ENCODE data around the gene SFMBT2.

DNA sequence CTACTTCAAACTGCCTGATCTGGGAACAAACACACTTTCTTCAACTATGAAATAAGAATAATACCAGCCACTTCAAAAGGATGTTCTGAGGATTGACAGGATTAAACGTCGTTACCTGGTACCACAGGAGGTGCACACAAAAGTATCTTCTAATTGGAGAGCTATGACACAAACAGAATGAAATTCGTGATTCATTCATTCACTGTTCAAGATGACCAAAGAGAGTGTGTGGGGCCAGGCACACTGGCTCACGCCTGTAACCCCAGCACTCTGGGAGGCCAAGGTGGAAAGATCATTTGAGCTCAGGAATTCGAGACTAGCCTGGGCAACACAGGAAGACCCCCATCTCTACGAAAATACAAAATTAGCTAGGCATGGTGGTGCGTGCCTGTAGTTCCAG lies 50.9 kb downstream of the SFMBT2 start:
- TF ChIP-seq, protein P1, sequence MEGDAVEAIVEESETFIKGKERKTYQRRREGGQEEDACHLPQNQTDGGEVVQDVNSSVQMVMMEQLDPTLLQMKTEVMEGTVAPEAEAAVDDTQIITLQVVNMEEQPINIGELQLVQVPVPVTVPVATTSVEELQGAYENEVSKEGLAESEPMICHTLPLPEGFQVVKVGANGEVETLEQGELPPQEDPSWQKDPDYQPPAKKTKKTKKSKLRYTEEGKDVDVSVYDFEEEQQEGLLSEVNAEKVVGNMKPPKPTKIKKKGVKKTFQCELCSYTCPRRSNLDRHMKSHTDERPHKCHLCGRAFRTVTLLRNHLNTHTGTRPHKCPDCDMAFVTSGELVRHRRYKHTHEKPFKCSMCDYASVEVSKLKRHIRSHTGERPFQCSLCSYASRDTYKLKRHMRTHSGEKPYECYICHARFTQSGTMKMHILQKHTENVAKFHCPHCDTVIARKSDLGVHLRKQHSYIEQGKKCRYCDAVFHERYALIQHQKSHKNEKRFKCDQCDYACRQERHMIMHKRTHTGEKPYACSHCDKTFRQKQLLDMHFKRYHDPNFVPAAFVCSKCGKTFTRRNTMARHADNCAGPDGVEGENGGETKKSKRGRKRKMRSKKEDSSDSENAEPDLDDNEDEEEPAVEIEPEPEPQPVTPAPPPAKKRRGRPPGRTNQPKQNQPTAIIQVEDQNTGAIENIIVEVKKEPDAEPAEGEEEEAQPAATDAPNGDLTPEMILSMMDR (IDR thresholded peaks at IDR 0.05) = no peak
- TF ChIP-seq, protein P2, sequence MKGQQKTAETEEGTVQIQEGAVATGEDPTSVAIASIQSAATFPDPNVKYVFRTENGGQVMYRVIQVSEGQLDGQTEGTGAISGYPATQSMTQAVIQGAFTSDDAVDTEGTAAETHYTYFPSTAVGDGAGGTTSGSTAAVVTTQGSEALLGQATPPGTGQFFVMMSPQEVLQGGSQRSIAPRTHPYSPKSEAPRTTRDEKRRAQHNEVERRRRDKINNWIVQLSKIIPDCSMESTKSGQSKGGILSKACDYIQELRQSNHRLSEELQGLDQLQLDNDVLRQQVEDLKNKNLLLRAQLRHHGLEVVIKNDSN (CRISPR knock-in tag; IDR thresholded peaks at IDR 0.05) = no peak
- TF ChIP-seq GABPB1 (CRISPR knock-in tag; IDR thresholded peaks at IDR 0.05) (no peak), NFYB (CRISPR knock-in tag; conservative IDR thresholded peaks at IDR 0.05; ENCODE audit: low read depth) (no peak), NR3C1 (CRISPR knock-in tag; conservative IDR thresholded peaks at IDR 0.05; ENCODE audit: low read depth) (no peak), NFE2L1 (CRISPR knock-in tag; IDR thresholded peaks at IDR 0.05) (no peak), ZNF219 (CRISPR knock-in tag; IDR thresholded peaks at IDR 0.05; ENCODE audit: borderline replicate concordance) (no peak), CBFB (CRISPR knock-in tag; IDR thresholded peaks at IDR 0.05; ENCODE audit: low read depth) (no peak), ZNF317 (CRISPR knock-in tag; IDR thresholded peaks at IDR 0.05; ENCODE audit: borderline replicate concordance, low read depth) (no peak)
- TF ChIP-seq, protein P3, sequence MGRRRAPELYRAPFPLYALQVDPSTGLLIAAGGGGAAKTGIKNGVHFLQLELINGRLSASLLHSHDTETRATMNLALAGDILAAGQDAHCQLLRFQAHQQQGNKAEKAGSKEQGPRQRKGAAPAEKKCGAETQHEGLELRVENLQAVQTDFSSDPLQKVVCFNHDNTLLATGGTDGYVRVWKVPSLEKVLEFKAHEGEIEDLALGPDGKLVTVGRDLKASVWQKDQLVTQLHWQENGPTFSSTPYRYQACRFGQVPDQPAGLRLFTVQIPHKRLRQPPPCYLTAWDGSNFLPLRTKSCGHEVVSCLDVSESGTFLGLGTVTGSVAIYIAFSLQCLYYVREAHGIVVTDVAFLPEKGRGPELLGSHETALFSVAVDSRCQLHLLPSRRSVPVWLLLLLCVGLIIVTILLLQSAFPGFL (CRISPR knock-in tag; IDR thresholded peaks at IDR 0.05; ENCODE audit: borderline replicate concordance) = no peak
- TF ChIP-seq, protein P4, sequence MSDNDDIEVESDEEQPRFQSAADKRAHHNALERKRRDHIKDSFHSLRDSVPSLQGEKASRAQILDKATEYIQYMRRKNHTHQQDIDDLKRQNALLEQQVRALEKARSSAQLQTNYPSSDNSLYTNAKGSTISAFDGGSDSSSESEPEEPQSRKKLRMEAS (CRISPR knock-in tag; IDR thresholded peaks at IDR 0.05) = no peak
